Inferior parietal cortex (tissue), 1 donor: ENCODE measurements around the gene IGFL4.

ENCODE experiments used
- DNase-seq: peaks from one replicate; pipeline ENCODE4 v3.0.0-alpha.2; 2016; ENCODE audit errors: extremely low spot score

IGFL4 gene

DNA sequence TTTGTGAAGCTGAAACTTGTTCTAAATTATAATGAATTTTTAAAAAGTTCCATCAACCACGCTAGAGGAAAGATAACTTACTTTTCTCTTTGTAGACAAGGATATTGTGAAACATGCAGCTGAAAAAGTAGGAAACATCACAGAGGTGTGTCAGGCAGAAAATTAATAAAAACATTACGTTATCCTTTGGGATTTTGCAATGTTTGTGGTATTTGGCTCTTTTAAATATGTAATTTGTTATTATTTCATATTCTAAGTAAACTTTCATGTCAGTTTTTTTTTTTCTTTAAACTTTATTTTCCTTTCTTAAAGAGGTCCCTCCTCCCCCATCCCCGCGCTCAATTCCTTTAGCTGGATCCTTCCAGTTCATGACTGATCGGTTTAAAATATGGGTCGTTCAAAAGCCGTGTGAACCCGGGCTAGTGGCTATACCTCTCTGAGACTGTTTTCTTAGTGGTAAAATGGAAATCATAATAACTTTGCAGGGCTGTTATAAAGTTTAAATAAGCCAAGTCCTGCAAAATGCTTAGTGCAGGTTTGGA is 46.3 kb downstream of the IGFL4 start:
- no peak for DNase-seq

GRCh38 chr19:45990113-45990728 is 50.6 kb downstream of the IGFL4 start:
- DNase-seq: no peak
